Neuronal stem cell (in vitro differentiated cells): ENCODE measurements around the gene FSD1L.

ENCODE experiments used
- DNase-seq: peaks from one replicate; pipeline ENCODE4 v3.0.0-alpha.2; 2013; ENCODE audit warnings: low spot score
- H2AFZ ChIP-seq: one replicate; pipeline ENCODE4 v1.6.1; 2013; ENCODE audit warnings: mild to moderate bottlenecking, low read length, inconsistent platforms
- H2AK5ac ChIP-seq: 2 replicates; pipeline ENCODE4 v1.6.1; 2013; ENCODE audit warnings: low read depth, mild to moderate bottlenecking, inconsistent platforms, low read length, moderate library complexity, mixed read lengths
- H2BK120ac ChIP-seq: 2 replicates; pipeline ENCODE4 v1.6.1; 2013; ENCODE audit warnings: low read depth, mild to moderate bottlenecking, inconsistent platforms, low read length, moderate library complexity, mixed read lengths
- H2BK12ac ChIP-seq: one replicate; pipeline ENCODE4 v1.6.1; 2013; ENCODE audit warnings: low read length, inconsistent platforms
- H2BK15ac ChIP-seq: 2 replicates; pipeline ENCODE4 v1.6.1; 2013; ENCODE audit warnings: mild to moderate bottlenecking, low read length, inconsistent platforms, mixed read lengths
- H2BK5ac ChIP-seq: one replicate; pipeline ENCODE4 v1.6.1; 2013; ENCODE audit warnings: inconsistent platforms, mild to moderate bottlenecking, low read length, moderate library complexity
- H3K14ac ChIP-seq: one replicate; pipeline ENCODE4 v1.6.1; 2013; ENCODE audit warnings: low read length, inconsistent platforms
- H3K18ac ChIP-seq: 2 replicates; pipeline ENCODE4 v1.6.1; 2013; ENCODE audit warnings: low read length, inconsistent platforms
- H3K23ac ChIP-seq: 2 replicates; pipeline ENCODE4 v1.6.1; 2013; ENCODE audit warnings: low read depth, mild to moderate bottlenecking, mixed read lengths, low read length, inconsistent platforms; ENCODE audit not compliant: poor library complexity
- H3K27ac ChIP-seq: replicated peaks from 3 replicates; pipeline ENCODE4 v1.5.1; 2013; ENCODE audit warnings: low read length, inconsistent platforms
- H3K27me3 ChIP-seq, 3 experiments: 2 replicates each; pipeline ENCODE4 v1.6.1; 2013; ENCODE audit warnings: low read length in 3 of 3, mild to moderate bottlenecking in 2 of 3, inconsistent platforms in 1 of 3, low read depth in 1 of 3, mixed read lengths in 1 of 3, moderate library complexity in 1 of 3; ENCODE audit not compliant: control insufficient read depth in 3 of 3, insufficient read depth in 3 of 3
- H3K36me3 ChIP-seq, 2 donors: replicated peaks in 1 of 2; 2 replicates each; pipeline ENCODE4 v1.6.1; 2013; ENCODE audit warnings: low read length in 2 of 2; ENCODE audit not compliant: control insufficient read depth in 2 of 2, insufficient read depth in 2 of 2
- H3K4ac ChIP-seq: 2 replicates; pipeline ENCODE4 v1.6.1; 2013; ENCODE audit warnings: inconsistent platforms, mild to moderate bottlenecking, low read length, moderate library complexity
- H3K4me1 ChIP-seq, 2 donors: 1 replicate in 1 of 2; 2 replicates in 1 of 2; pipeline ENCODE4 v1.6.1; 2013; ENCODE audit warnings: low read length in 2 of 2, low read depth in 1 of 2; ENCODE audit not compliant: control insufficient read depth in 2 of 2, insufficient read depth in 1 of 2
- H3K4me2 ChIP-seq: one replicate; pipeline ENCODE4 v1.6.1; 2013; ENCODE audit warnings: mild to moderate bottlenecking, low read length, inconsistent platforms; ENCODE audit not compliant: insufficient read depth, poor library complexity, severe bottlenecking
- H3K4me3 ChIP-seq, 2 donors: 2 replicates each; pipeline ENCODE4 v1.5.1; 2013; ENCODE audit warnings: low read length in 2 of 2, mild to moderate bottlenecking in 2 of 2, inconsistent platforms in 1 of 2, moderate library complexity in 1 of 2
- H3K79me1 ChIP-seq: one replicate; pipeline ENCODE4 v1.6.1; 2013; ENCODE audit warnings: low read depth, mild to moderate bottlenecking, inconsistent platforms, low read length, moderate library complexity
- H3K9ac ChIP-seq: one replicate; pipeline ENCODE4 v1.6.1; 2013; ENCODE audit warnings: mild to moderate bottlenecking, low read depth, low read length, inconsistent platforms; ENCODE audit not compliant: poor library complexity
- H3K9me3 ChIP-seq, 2 donors: replicated peaks in 1 of 2; 2 replicates each; pipeline versions ENCODE3 to v1.6.1; 2013; ENCODE audit warnings: low read length in 2 of 2, mild to moderate bottlenecking in 2 of 2, inconsistent platforms in 1 of 2, low read depth in 1 of 2, mixed read lengths in 1 of 2, moderate library complexity in 1 of 2; ENCODE audit not compliant: control insufficient read depth in 2 of 2, insufficient read depth in 1 of 2
- H4K8ac ChIP-seq: one replicate; pipeline ENCODE4 v1.6.1; 2013; ENCODE audit warnings: low read depth, mild to moderate bottlenecking, inconsistent platforms, low read length, moderate library complexity
- H4K91ac ChIP-seq: one replicate; pipeline ENCODE4 v1.6.1; 2013; ENCODE audit warnings: low read length, low read depth, mild to moderate bottlenecking, inconsistent platforms; ENCODE audit not compliant: poor library complexity
- WGBS, 2 donors: extraction: QIAGEN DNeasy Blood & Tissue Kit; methylation state at CpG; one replicate each; pipeline ENCODE4 v1.1.7; 2013; ENCODE audit warnings: missing lambda C conversion rate in 2 of 2, mixed read lengths in 1 of 2; ENCODE audit not compliant: insufficient read length in 2 of 2, insufficient replicate concordance in 1 of 2; ENCODE audit errors: extremely low coverage in 2 of 2; 5-methylcytosine and 5-hydroxymethylcytosine counted together

Gene FSD1L

GRCh38 chr9:105447386-105447813 is 434 bp upstream of the FSD1L start:
- Histone ChIP-seq H2BK120ac (no peak overlapping the region), H2AFZ (peak overlapping the region; percentile 94), H2BK15ac (peak overlapping the region; percentile 51), H3K9me3 (no peaks in the 10 kb centered on the region), H4K8ac (peak overlapping the region; percentile 29), H3K27me3 (peaks cover 0 to 4% (median 0%) of the 10 kb centered on the region in 3 experiments), H3K4ac (no peak overlapping the region), H3K23ac (peak overlapping the region; percentile 8), H3K4me2 (peak overlapping the region; percentile 76), H2AK5ac (no peak overlapping the region), H2BK12ac (no peak overlapping the region), H3K9ac (peak overlapping the region; percentile 89), H3K79me1 (no peaks in the 10 kb centered on the region), H2BK5ac (no peak overlapping the region), H3K27ac (peak overlapping the region; percentile 70), H3K36me3 (peaks cover 0 to 5% of the 10 kb centered on the region in 2 donors), H3K4me1 (peaks cover 0 to 2% of the 10 kb centered on the region in 2 donors), H4K91ac (no peak overlapping the region), H3K14ac (no peak overlapping the region), H3K4me3 (peak overlapping the region; percentile 88 to 89), H3K18ac (peak overlapping the region; percentile 94)
- no CpG with 5 or more reads among the region's 16 CpGs for WGBS, 2 donors
- no peak for DNase-seq

GRCh38 chr9:105449081-105449480 is 1.2 kb downstream of the FSD1L start:
- H3K4me1 ChIP-seq = peaks cover 0 to 2% of the 10 kb centered on the region in 2 donors
- no peak overlapping the region for H2AK5ac ChIP-seq
- no peak overlapping the region for H3K4ac ChIP-seq
- H3K4me3 ChIP-seq = peak overlapping the region in 1 of 2 donors; percentile 88
- no peak overlapping the region for H3K27ac ChIP-seq
- H2BK120ac ChIP-seq = no peak overlapping the region
- H3K14ac ChIP-seq = no peak overlapping the region
- H3K23ac ChIP-seq = no peak overlapping the region
- DNase-seq = no peak
- no peak overlapping the region for H2BK15ac ChIP-seq
- H3K79me1 ChIP-seq = no peaks in the 10 kb centered on the region
- H3K27me3 ChIP-seq = peaks cover 0 to 4% (median 0%) of the 10 kb centered on the region in 3 experiments
- H4K8ac ChIP-seq = no peak overlapping the region
- WGBS, 2 donors = no CpG with 5 or more reads among the region's 2 CpGs
- no peak overlapping the region for H3K4me2 ChIP-seq
- H3K36me3 ChIP-seq = peaks cover 0 to 5% of the 10 kb centered on the region in 2 donors
- no peak overlapping the region for H4K91ac ChIP-seq
- no peak overlapping the region for H2BK5ac ChIP-seq
- no peak overlapping the region for H2BK12ac ChIP-seq
- H2AFZ ChIP-seq = peak overlapping the region; percentile 94
- no peak overlapping the region for H3K18ac ChIP-seq
- no peak overlapping the region for H3K9ac ChIP-seq
- no peaks in the 10 kb centered on the region for H3K9me3 ChIP-seq

GRCh38 chr9:105452185-105452584 is 4.4 kb downstream of the FSD1L start:
- DNase-seq = no peak
- Histone ChIP-seq H2BK12ac (no peak overlapping the region), H3K9ac (no peak overlapping the region), H3K27ac (no peak overlapping the region), H4K8ac (no peak overlapping the region), H3K9me3 (peaks cover 0 to 3% of the 10 kb centered on the region in 2 donors), H2AFZ (no peak overlapping the region), H3K4me2 (no peak overlapping the region), H2BK15ac (no peak overlapping the region), H3K79me1 (peaks cover 2% of the 10 kb centered on the region), H4K91ac (no peak overlapping the region), H2BK5ac (no peak overlapping the region), H3K4me1 (peaks cover 0 to 2% of the 10 kb centered on the region in 2 donors), H2BK120ac (no peak overlapping the region), H2AK5ac (no peak overlapping the region), H3K23ac (no peak overlapping the region), H3K14ac (no peak overlapping the region), H3K4ac (no peak overlapping the region), H3K27me3 (no peaks in the 10 kb centered on the region), H3K36me3 (peaks cover 0 to 13% of the 10 kb centered on the region in 2 donors), H3K18ac (no peak overlapping the region), H3K4me3 (no peak overlapping the region)
- WGBS, 2 donors = no CpG with 5 or more reads among the region's 3 CpGs

- Histone ChIP-seq H2AK5ac (no peak overlapping the region), H3K14ac (no peak overlapping the region), H3K18ac (no peak overlapping the region), H3K23ac (no peak overlapping the region), H3K27me3 (no peaks in the 10 kb centered on the region), H3K4me1 (no peaks in the 10 kb centered on the region), H3K4ac (no peak overlapping the region), H2BK5ac (no peak overlapping the region), H2BK120ac (no peak overlapping the region), H2AFZ (no peak overlapping the region), H3K9me3 (peaks cover 5 to 17% of the 10 kb centered on the region in 2 donors), H2BK15ac (no peak overlapping the region), H3K4me3 (no peak overlapping the region), H3K4me2 (no peak overlapping the region), H3K27ac (no peak overlapping the region), H3K9ac (no peak overlapping the region), H4K91ac (no peak overlapping the region), H3K79me1 (peaks cover 12% of the 10 kb centered on the region), H2BK12ac (no peak overlapping the region), H3K36me3 (peaks cover 0 to 25% of the 10 kb centered on the region in 2 donors), H4K8ac (no peak overlapping the region)
- DNase-seq = no peak
- no CpG with 5 or more reads among the region's 2 CpGs for WGBS, 2 donors
These were observed 8.1 kb downstream of the FSD1L start for GRCh38 chr9:105455836-105456475.
